DOHH2 (cell line): Measurements from ENCODE around the gene KIF19.
A peak's percentile ranks its signal among the peaks of the same experiment; 100 is the strongest.

Experiments
- H3F3A ChIP-seq: fragments of 200-600 bp; sonication (generic), shearing (Covaris generic); 2 replicates; pipeline ENCODE4 v1.6.0; 2016; ENCODE audit warnings: antibody characterized with exemption, mild to moderate bottlenecking; ENCODE audit not compliant: control insufficient read depth, insufficient read depth
- H3K27ac ChIP-seq: fragments of 200-600 bp; sonication (generic); 2 replicates; pipeline ENCODE4 v1.5.1; 2014; ENCODE audit warnings: low read depth, mild to moderate bottlenecking, low read length, moderate library complexity
- H3K27me3 ChIP-seq: fragments of 200-600 bp; sonication (generic); 2 replicates; pipeline ENCODE4 v1.6.1; 2014; ENCODE audit warnings: mild to moderate bottlenecking, low read length, mixed read lengths; ENCODE audit not compliant: control insufficient read depth
- H3K36me3 ChIP-seq: fragments of 200-600 bp; sonication (generic); 2 replicates; pipeline ENCODE4 v1.6.1; 2014; ENCODE audit warnings: mild to moderate bottlenecking, low read length, moderate library complexity, mixed read lengths; ENCODE audit not compliant: control insufficient read depth
- H3K4me1 ChIP-seq: fragments of 200-600 bp; sonication (generic); 2 replicates; pipeline ENCODE4 v1.6.1; 2014; ENCODE audit warnings: mild to moderate bottlenecking, low read length, mixed read lengths; ENCODE audit not compliant: control insufficient read depth
- H3K4me2 ChIP-seq: fragments of 200-600 bp; sonication (generic); 2 replicates; pipeline ENCODE4 v1.6.0; 2014; ENCODE audit warnings: mild to moderate bottlenecking, low read length, moderate library complexity
- H3K4me3 ChIP-seq: fragments of 200-600 bp; sonication (generic); 2 replicates; pipeline ENCODE4 v1.5.1; 2014; ENCODE audit warnings: mild to moderate bottlenecking, low read length, mixed read lengths
- H3K79me2 ChIP-seq: fragments of 200-600 bp; sonication (generic); 2 replicates; pipeline ENCODE4 v1.6.1; 2014; ENCODE audit warnings: mild to moderate bottlenecking, low read length, mixed read lengths; ENCODE audit not compliant: control insufficient read depth
- H3K9me2 ChIP-seq: fragments of 200-600 bp; sonication (generic); replicated peaks from 2 replicates; pipeline ENCODE4 v1.6.1; 2014; ENCODE audit warnings: mild to moderate bottlenecking, low read length, mixed read lengths; ENCODE audit not compliant: control insufficient read depth
- H3K9me3 ChIP-seq: fragments of 200-600 bp; sonication (generic); 2 replicates; pipeline ENCODE4 v1.6.1; 2014; ENCODE audit warnings: antibody characterized with exemption, low read length, mixed read lengths; ENCODE audit not compliant: control insufficient read depth, insufficient read depth
- H4K20me1 ChIP-seq: fragments of 200-600 bp; sonication (generic); 2 replicates; pipeline ENCODE4 v1.6.0; 2014; ENCODE audit warnings: low read depth, mild to moderate bottlenecking, antibody characterized with exemption, low read length, moderate library complexity; ENCODE audit not compliant: control insufficient read depth, insufficient read depth
- EZH2phosphoT487 ChIP-seq: fragments of 200-600 bp; sonication (generic); IDR thresholded peaks from 2 replicates; pipeline ENCODE4 v1.6.1; 2017; ENCODE audit warnings: borderline replicate concordance, mild to moderate bottlenecking, antibody characterized with exemption, low read length, moderate library complexity, mixed read lengths
- TF ChIP-seq, protein P1 (sequence below): fragments of 200-600 bp; sonication (generic); IDR thresholded peaks from one replicate; pipeline ENCODE4 v1.5.1; 2014; ENCODE audit warnings: antibody characterized with exemption, mild to moderate bottlenecking, low read depth, low read length; ENCODE audit not compliant: poor library complexity, severe bottlenecking

Gene KIF19

DNA sequence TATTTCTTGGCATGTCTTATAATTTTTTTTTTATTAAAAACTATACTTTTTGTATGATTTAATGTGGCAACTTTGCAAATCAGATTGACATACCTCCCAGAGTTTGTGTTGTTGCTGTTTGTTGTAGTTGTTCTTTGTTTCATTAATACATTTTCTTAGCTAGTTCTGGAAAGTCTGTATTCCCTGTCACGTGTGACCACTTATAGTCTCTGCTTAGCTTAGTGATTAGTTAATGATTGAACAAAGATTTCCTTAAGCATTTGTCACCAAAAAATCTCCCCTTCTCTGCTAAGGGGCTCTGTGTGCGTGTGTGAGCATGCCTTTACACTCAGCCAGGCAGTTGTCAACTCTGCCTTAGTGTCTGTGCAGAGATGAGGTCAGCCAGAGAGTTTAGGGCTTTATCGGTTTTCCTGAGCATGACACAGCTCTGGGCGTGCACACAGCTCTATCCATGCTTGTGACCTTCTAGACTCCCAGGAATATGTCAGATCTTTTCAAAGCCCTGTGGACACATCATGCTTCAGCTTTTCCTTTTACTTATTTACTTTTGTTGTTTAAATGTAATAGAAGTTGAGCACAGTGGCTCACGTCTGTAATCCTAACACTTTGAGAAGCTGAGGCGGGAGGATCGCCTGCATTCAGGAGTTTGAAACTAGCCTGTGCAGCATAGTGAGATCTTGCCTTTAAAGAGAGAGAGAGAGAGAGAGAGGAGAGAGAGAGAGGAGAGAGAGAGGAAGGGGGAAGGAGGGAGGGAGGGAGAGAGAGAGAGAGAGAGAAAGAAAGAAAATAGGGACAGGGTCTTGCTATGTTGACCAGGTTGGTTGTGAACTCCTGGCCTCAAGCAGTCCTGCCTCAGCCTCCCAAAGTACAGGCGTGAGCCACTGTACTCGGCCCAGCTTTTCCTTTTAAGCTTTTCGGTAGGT lies 30.1 kb upstream of the KIF19 start:
- Histone ChIP-seq H3K27me3 (peaks cover 4% of the 10 kb centered on the region; the same call in 1 of the 2 replicates), H3K79me2 (no peaks in the 10 kb centered on the region), H3K4me2 (no peak overlapping the region), H3K9me2 (no peaks in the 10 kb centered on the region), H3K9me3 (no peaks in the 10 kb centered on the region), H4K20me1 (no peaks in the 10 kb centered on the region), H3K4me3 (no peak overlapping the region), H3K36me3 (no peaks in the 10 kb centered on the region), H3F3A (no peaks in the 10 kb centered on the region), H3K27ac (no peak overlapping the region), H3K4me1 (no peaks in the 10 kb centered on the region)
- TF ChIP-seq, protein P1, sequence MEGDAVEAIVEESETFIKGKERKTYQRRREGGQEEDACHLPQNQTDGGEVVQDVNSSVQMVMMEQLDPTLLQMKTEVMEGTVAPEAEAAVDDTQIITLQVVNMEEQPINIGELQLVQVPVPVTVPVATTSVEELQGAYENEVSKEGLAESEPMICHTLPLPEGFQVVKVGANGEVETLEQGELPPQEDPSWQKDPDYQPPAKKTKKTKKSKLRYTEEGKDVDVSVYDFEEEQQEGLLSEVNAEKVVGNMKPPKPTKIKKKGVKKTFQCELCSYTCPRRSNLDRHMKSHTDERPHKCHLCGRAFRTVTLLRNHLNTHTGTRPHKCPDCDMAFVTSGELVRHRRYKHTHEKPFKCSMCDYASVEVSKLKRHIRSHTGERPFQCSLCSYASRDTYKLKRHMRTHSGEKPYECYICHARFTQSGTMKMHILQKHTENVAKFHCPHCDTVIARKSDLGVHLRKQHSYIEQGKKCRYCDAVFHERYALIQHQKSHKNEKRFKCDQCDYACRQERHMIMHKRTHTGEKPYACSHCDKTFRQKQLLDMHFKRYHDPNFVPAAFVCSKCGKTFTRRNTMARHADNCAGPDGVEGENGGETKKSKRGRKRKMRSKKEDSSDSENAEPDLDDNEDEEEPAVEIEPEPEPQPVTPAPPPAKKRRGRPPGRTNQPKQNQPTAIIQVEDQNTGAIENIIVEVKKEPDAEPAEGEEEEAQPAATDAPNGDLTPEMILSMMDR, result no peak
- no peak for TF ChIP-seq EZH2phosphoT487

DNA sequence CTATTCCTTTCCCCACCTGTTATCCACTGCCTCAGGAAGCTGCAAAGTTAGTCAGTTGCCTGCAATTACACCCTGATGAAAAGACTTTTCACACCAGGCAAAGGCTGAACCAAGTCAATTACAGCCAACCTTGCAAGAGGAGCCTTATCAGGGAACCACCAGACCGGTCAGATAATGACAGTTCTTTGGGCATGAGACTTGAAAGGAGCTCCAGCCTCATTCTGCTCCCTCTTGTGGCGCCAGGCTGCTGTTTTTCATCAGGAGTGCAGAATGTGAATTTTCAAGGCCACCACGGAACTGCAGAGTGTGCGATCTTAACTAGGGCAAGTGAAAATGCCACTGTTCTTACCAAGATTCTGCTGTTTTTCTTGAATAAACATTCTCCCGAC lies 29.5 kb upstream of the KIF19 start:
- no peaks in the 10 kb centered on the region for H3F3A ChIP-seq
- no peaks in the 10 kb centered on the region for H3K79me2 ChIP-seq
- H3K4me1 ChIP-seq, result no peaks in the 10 kb centered on the region
- H4K20me1 ChIP-seq, result no peaks in the 10 kb centered on the region
- peaks cover 4% of the 10 kb centered on the region; the same call in 1 of the 2 replicates for H3K27me3 ChIP-seq
- H3K27ac ChIP-seq, result no peak overlapping the region
- H3K9me3 ChIP-seq, result no peaks in the 10 kb centered on the region
- no peaks in the 10 kb centered on the region for H3K9me2 ChIP-seq
- no peak for TF ChIP-seq EZH2phosphoT487
- TF ChIP-seq, protein P1, result peak; percentile 18
- H3K36me3 ChIP-seq, result no peaks in the 10 kb centered on the region
- no peak overlapping the region for H3K4me3 ChIP-seq
- H3K4me2 ChIP-seq, result no peak overlapping the region

DNA sequence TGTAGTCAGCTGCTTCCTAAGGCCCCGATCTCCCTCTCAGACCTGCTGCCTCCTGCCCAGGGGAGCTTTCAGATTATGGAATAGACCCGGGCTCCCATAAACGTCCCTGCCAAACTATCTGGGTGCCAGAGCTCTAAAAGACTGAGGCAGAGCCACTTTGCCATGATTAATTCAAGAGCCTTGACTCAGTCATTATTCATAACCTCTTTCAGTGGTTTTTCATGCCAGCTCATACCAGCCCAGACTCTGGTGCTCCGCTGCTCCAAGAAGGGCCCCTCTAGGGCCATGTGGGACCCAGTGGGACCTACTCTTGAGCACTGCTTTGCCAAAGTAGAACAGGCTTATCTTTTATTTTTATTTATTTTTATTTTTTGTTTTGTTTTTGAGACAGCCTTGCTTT lies 28.1 kb upstream of the KIF19 start:
- Histone ChIP-seq H3K9me3 (no peaks in the 10 kb centered on the region), H3K36me3 (no peaks in the 10 kb centered on the region), H4K20me1 (no peaks in the 10 kb centered on the region), H3K4me3 (no peak overlapping the region), H3K27ac (no peak overlapping the region), H3K4me1 (no peaks in the 10 kb centered on the region), H3K27me3 (peaks cover 4% of the 10 kb centered on the region; the same call in 1 of the 2 replicates), H3F3A (no peaks in the 10 kb centered on the region), H3K9me2 (no peaks in the 10 kb centered on the region), H3K4me2 (no peak overlapping the region), H3K79me2 (no peaks in the 10 kb centered on the region)
- TF ChIP-seq, protein P1, result no peak
- TF ChIP-seq EZH2phosphoT487, result no peak
